Fibroblast of pulmonary artery (primary cell): ENCODE measurements around the gene NDUFB2.
A peak's percentile ranks its signal among the peaks of the same experiment; 100 is the strongest.
"Not testable (repeated sequence)": the region's sequence is repeated elsewhere in the genome, so short reads cannot be mapped to it uniquely, and the experiment has no call there.

Experiments used
- DNase-seq: peaks from one replicate; pipeline ENCODE4 v3.0.0-alpha.2; 2010; ENCODE audit warnings: low read depth
- H3K4me3 ChIP-seq: replicated peaks from 2 replicates; pipeline ENCODE4 v1.5.1; 2011; ENCODE audit warnings: low read depth, mild to moderate bottlenecking, control low read depth, low read length, moderate library complexity
- TF ChIP-seq, protein P1 (sequence below): IDR thresholded peaks from 2 replicates; pipeline ENCODE4 v1.5.1; 2011; ENCODE audit warnings: mild to moderate bottlenecking, control low read depth, low read length, inconsistent platforms; ENCODE audit errors: missing control alignments

Gene NDUFB2

DNA sequence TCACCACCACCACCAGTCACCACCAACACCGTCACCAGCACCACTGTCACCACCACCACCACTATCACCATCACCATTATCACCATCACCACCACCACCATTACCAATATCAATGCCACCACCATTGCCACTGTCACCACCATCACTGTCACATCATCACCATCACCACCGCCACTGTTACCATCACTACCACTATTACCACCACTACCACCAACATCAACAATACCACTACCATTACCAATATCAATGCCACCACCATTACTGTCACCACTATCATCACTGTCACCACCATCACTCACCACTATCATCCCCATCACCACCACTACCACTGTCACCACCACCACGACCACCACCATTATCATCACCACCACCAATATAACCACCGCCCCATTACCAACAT is 41.8 kb upstream of the NDUFB2 start:
- TF ChIP-seq, protein P1, sequence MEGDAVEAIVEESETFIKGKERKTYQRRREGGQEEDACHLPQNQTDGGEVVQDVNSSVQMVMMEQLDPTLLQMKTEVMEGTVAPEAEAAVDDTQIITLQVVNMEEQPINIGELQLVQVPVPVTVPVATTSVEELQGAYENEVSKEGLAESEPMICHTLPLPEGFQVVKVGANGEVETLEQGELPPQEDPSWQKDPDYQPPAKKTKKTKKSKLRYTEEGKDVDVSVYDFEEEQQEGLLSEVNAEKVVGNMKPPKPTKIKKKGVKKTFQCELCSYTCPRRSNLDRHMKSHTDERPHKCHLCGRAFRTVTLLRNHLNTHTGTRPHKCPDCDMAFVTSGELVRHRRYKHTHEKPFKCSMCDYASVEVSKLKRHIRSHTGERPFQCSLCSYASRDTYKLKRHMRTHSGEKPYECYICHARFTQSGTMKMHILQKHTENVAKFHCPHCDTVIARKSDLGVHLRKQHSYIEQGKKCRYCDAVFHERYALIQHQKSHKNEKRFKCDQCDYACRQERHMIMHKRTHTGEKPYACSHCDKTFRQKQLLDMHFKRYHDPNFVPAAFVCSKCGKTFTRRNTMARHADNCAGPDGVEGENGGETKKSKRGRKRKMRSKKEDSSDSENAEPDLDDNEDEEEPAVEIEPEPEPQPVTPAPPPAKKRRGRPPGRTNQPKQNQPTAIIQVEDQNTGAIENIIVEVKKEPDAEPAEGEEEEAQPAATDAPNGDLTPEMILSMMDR, result no peak
- DNase-seq, result no peak
- H3K4me3 ChIP-seq, result no peak overlapping the region

DNA sequence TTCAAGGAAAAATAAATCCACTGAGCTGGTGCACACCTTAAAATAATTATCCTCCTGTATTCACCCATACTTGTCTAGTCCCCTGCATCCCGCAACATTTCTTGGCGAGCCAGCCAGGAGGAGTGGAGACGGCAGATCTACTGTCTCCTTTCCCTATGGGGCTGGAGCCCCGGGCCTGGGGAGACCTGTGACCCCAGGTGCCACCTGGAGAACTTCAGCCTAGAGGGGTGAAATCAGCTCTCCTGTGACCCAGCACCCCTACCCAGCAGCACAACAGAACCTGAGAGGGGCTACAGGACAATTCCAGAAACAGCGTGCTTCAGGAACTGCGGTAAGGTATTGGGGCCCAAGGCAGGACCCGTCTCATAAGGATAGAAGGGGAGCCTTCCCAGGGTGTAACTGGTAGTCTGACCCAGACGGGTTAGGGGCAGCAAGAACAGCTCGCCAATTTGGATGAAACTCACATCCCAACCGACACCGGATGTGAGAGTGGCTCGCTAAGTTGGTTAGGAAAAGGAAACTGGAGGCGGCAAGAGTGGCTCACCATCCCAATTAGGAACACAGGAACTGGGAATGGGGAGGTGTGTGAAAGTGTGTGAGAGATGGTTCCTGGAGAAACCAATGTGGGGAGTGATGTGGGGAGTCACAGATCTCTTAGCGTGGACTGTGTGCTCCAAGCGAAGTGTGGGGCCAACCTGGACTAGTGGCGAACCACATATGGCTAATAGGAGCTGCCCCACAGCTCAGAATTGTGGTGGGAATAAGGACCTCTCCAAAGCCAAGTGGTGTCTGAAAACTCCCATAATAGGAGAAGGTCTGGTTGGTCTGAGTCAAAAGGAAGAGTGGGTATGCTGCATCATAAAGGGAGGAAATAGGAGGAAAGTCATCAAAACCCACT is 40.7 kb upstream of the NDUFB2 start:
- TF ChIP-seq, protein P1, result no peak
- H3K4me3 ChIP-seq, result no peak overlapping the region
- DNase-seq, result no peak

DNA sequence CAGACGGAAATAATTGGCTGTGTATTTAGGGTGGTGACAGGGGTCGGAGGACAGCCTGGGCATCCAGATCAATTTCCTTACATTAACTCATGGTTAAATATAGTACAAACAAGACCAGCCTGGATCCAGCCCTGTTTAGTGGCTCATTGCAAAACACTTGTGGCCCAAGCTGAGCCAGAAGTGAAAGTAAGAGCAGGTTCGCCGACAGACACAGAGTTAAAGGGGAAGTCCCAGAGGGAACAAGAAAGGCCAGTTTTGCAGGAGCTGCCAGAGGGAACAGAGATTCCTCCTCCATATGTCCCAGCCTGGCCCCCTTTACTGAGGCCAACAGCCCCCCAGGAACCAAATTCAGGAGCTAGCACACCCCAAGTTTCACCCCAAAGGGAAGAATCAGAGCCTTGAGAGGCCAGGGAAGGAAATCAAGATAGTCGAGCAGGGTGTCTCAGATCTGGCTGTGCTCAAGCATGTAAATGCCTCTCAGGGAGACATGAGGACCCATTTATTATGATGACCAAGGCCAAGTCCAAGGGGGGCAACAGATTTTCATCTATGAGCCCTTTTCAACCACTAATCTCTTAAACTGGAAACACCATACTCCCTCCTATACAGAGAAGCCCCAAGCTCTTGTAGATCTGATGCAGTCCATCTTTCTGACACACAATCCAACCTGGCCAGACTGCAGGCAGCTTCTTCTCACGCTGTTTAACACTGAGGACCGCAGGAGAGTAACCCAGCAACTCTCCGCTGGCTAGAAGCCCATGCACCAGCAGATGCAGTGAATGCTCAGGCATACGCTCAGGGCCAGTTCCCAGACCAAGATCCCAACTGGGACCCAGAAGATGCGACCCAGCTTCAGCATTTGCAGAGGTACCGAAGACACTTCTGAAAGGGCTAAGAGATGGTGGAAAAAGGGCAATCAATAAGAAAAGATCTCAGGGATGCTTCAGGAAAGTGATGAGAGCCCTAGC is 39.7 kb upstream of the NDUFB2 start:
- TF ChIP-seq, protein P1, result no peak
- DNase-seq, result peak; percentile 69
- H3K4me3 ChIP-seq, result peak overlapping the region; percentile 35

DNA sequence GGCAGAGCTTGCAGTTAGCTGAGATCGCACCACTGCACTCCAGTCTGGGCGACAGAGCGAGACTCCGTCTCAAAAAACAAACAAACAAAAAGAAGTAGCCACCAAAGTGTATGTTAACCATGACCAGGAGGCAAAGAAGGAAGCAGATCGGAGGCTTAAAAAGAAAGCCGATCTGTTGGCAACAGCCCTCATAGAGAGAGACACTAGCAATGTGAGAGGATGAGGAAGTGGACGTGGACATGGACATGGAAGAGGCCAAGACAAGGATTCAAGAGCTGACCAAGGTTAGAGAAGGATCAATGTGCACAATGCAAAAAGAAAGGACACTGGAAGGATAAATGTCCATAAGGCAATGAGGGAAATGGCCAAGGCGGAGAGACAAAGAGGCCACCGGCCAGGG is 38.6 kb upstream of the NDUFB2 start:
- H3K4me3 ChIP-seq, result no peak overlapping the region
- TF ChIP-seq, protein P1, result no peak
- no peak for DNase-seq

DNA sequence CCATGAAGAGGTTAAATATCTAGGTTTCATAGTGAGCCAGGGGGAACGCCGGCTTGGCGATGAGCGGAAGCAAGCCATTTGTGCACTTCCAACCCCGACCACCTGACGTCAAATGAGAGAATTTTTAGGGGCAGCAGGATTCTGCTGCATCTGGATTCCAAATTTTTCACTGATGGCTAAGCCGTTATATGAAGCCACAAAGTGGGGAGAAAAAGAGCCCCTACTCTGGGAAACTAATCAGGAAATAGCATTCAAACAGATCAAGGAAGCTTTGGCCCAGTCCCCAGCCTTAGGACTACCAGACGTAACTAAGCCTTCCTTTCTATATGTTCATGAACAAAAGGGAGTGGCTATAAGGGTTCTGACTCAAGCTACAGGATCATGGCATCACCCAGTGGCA is 36.7 kb upstream of the NDUFB2 start:
- H3K4me3 ChIP-seq, result no peak overlapping the region
- TF ChIP-seq, protein P1, result no peak
- DNase-seq, result no peak

DNA sequence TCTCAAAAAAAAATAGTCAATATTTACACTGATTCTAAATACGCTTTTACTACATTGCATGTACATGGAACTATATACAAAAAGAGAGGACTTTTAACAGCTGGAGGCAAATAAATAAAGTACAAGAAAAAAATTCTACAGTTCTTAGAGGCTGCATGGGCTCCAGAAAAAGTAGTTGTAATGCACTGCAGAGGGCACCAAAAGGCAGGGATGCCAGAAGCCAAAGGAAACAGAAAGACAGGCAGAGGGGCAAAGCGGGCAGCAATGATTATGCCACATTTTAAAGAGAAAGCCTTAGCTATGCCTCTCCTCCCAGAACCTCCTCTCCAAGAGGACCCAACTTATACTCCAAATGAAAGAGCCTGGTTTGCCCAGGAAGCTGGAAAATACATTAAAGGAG is 35.4 kb upstream of the NDUFB2 start:
- TF ChIP-seq, protein P1, result peak; percentile 15
- DNase-seq, result no peak
- no peak overlapping the region for H3K4me3 ChIP-seq

DNA sequence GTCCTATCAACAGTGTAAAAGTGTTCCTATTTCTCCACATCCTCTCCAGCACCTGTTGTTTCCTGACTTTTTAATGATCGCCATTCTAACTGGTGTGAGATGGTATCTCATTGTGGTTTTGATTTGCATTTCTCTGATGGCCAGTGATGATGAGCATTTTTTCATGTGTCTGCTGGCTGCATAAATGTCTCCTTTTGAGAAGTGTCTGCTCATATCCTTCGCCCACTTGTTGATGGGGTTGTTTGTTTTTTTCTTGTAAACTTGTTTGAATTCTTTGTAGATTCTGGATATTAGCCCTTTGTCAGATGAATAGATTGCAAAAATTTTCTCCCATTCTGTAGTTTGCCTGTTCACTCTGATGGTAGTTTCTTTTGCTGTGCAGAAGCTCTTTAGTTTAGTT is 33.6 kb upstream of the NDUFB2 start:
- H3K4me3 ChIP-seq, DNase-seq: not testable (repeated sequence)
